ENCODE data around the gene LIMK1. TPM values are rescaled to one million over a fixed set of nuclear protein-coding genes. Genes with fewer than 3 reads are reported as not detected.

The LIMK1 gene
- total RNA-seq, 1 experiment from 2014 or later = 63.8 TPM

- Histone ChIP-seq H3K9ac (ENCODE audit: extremely low read depth, insufficient read length, low read length) (peak overlapping the region; percentile 26), H4K8ac (replicated peaks; ENCODE audit: insufficient read length, low read depth, low read length) (no peak overlapping the region), H3K27me3 (ENCODE audit: insufficient read depth, low read length) (no peaks in the 10 kb centered on the region), H3K79me1 (ENCODE audit: insufficient read depth, low read depth, low read length, poor library complexity, severe bottlenecking) (no peaks in the 10 kb centered on the region), H2AFZ (ENCODE audit: low read length) (no peak overlapping the region), H3K4ac (ENCODE audit: low read depth, low read length) (no peak overlapping the region), H2BK12ac (ENCODE audit: insufficient read length, low read depth, low read length) (no peak overlapping the region), H4K20me1 (ENCODE audit: control insufficient read depth, insufficient read depth, insufficient read length) (no peaks in the 10 kb centered on the region), H3K79me2 (ENCODE audit: insufficient read depth, low read length) (no peaks in the 10 kb centered on the region), H2BK15ac (ENCODE audit: low read depth, low read length) (no peak overlapping the region), H4K5ac (ENCODE audit: insufficient read length, low read depth, low read length) (no peak overlapping the region), H4K91ac (ENCODE audit: insufficient read length, low read depth, low read length) (no peak overlapping the region), H3K23me2 (ENCODE audit: insufficient read length, low read depth, low read length, poor library complexity, severe bottlenecking) (peaks cover 9% of the 10 kb centered on the region), H3K18ac (ENCODE audit: insufficient read length, low read depth, low read length) (peak overlapping the region; percentile 77), H2BK20ac (ENCODE audit: low read depth, low read length, poor library complexity, severe bottlenecking) (no peak overlapping the region), H3K9me3 (ENCODE audit: control insufficient read depth, low read depth, low read length) (no peaks in the 10 kb centered on the region), H3T11ph (ENCODE audit: low read length) (no peak overlapping the region), H3K4me2 (ENCODE audit: insufficient read depth, insufficient read length, low read length) (peak overlapping the region; percentile 63), H2BK5ac (ENCODE audit: insufficient read length, low read length) (no peak overlapping the region), H3K27ac (ENCODE audit: insufficient read length, low read depth, low read length) (no peak overlapping the region), H2AK5ac (ENCODE audit: insufficient read length, low read length) (no peak overlapping the region), H3K4me1 (ENCODE audit: insufficient read depth, low read length) (no peaks in the 10 kb centered on the region), H3K23ac (ENCODE audit: insufficient read length, low read depth, low read length) (no peak overlapping the region), H3K14ac (ENCODE audit: insufficient read depth, low read length) (peak overlapping the region; percentile 84), H2BK120ac (ENCODE audit: low read depth, low read length, poor library complexity, severe bottlenecking) (no peak overlapping the region), H3K56ac (ENCODE audit: insufficient read length, low read depth, low read length) (no peak overlapping the region)
- Mint-ChIP-seq H3K27ac (peak overlapping the region in 1 of 3 experiments; percentile 79; a peak in 2 of 7 replicates), H3K27me3 (ENCODE audit: low read depth) (no peaks in the 10 kb centered on the region; the same call in 1 of the 2 replicates), H3K9me3 (no peaks in the 10 kb centered on the region), H3K4me1 (peaks cover 9 to 24% of the 10 kb centered on the region in 2 experiments), H3K36me3 (ENCODE audit: insufficient read depth in 1 of 3, low read depth in 3 of 3) (peaks cover 25 to 31% (median 31%) of the 10 kb centered on the region in 3 experiments), H3K4me3 (peak overlapping the region; percentile 75 to 84)
- WGBS (ENCODE audit: extremely low coverage, insufficient read length, low lambda C conversion rate) = no CpG with 5 or more reads among the region's 61 CpGs
- TF ChIP-seq CTCF (conservative IDR thresholded peaks at IDR 0.05) = no peak
- DNase-seq = peak; percentile 57
These were observed 521 bp downstream of the LIMK1 start for GRCh38 chr7:74083928-74084721.
